H9 (cell line): ENCODE results near the gene CUBN. TPM values are rescaled to one million over a fixed set of nuclear protein-coding genes. Genes with fewer than 3 reads are reported as not detected.

Experiments used
- DNase-seq: peaks from one replicate; pipeline ENCODE4 v3.0.0-alpha.2; 2017
- H2AFZ ChIP-seq: one replicate; pipeline ENCODE4 v1.6.1; 2013; ENCODE audit warnings: mild to moderate bottlenecking, low read length, control low read depth, moderate library complexity
- H2AK5ac ChIP-seq: 2 replicates; pipeline ENCODE4 v1.6.1; 2013; ENCODE audit warnings: low read length, control low read depth, mixed read lengths; ENCODE audit not compliant: insufficient read length
- H2BK120ac ChIP-seq: one replicate; pipeline ENCODE4 v1.6.1; 2013; ENCODE audit warnings: low read depth, mild to moderate bottlenecking, low read length, control low read depth, inconsistent platforms; ENCODE audit not compliant: poor library complexity, severe bottlenecking
- H2BK12ac ChIP-seq: 2 replicates; pipeline ENCODE4 v1.6.1; 2013; ENCODE audit warnings: low read length, control low read depth, mixed read lengths, low read depth; ENCODE audit not compliant: insufficient read length
- H2BK15ac ChIP-seq: 2 replicates; pipeline ENCODE4 v1.6.1; 2013; ENCODE audit warnings: low read depth, low read length, control low read depth
- H2BK20ac ChIP-seq: one replicate; pipeline ENCODE4 v1.6.1; 2013; ENCODE audit warnings: low read depth, mild to moderate bottlenecking, low read length, control low read depth, inconsistent platforms; ENCODE audit not compliant: poor library complexity, severe bottlenecking
- H2BK5ac ChIP-seq: 2 replicates; pipeline ENCODE4 v1.6.1; 2013; ENCODE audit warnings: low read length, control low read depth, mixed read lengths; ENCODE audit not compliant: insufficient read length
- H3K14ac ChIP-seq: 2 replicates; pipeline ENCODE4 v1.6.1; 2013; ENCODE audit warnings: low read length, control low read depth; ENCODE audit not compliant: insufficient read depth
- H3K18ac ChIP-seq: 2 replicates; pipeline ENCODE4 v1.6.1; 2013; ENCODE audit warnings: low read depth, mild to moderate bottlenecking, mixed read lengths, low read length, control low read depth; ENCODE audit not compliant: insufficient read length
- H3K23ac ChIP-seq: 2 replicates; pipeline ENCODE4 v1.6.1; 2013; ENCODE audit warnings: low read length, control low read depth, mixed read lengths, low read depth; ENCODE audit not compliant: insufficient read length
- H3K23me2 ChIP-seq: 2 replicates; pipeline ENCODE4 v1.6.1; 2013; ENCODE audit warnings: low read depth, mild to moderate bottlenecking, mixed read lengths, low read length, control low read depth; ENCODE audit not compliant: insufficient read length, poor library complexity, severe bottlenecking
- H3K27ac ChIP-seq: 2 replicates; pipeline ENCODE4 v1.5.1; 2013; ENCODE audit warnings: low read length, control low read depth, mixed read lengths, low read depth; ENCODE audit not compliant: insufficient read length
- H3K27me3 ChIP-seq: 2 replicates; pipeline ENCODE4 v1.6.1; 2013; ENCODE audit warnings: low read length, control low read depth, inconsistent platforms; ENCODE audit not compliant: insufficient read depth
- H3K4ac ChIP-seq: 2 replicates; pipeline ENCODE4 v1.6.1; 2013; ENCODE audit warnings: low read depth, mild to moderate bottlenecking, control low read depth, inconsistent platforms, low read length, moderate library complexity
- H3K4me1 ChIP-seq: 2 replicates; pipeline ENCODE4 v1.6.1; 2013; ENCODE audit warnings: low read length, control low read depth, inconsistent platforms; ENCODE audit not compliant: insufficient read depth
- H3K4me2 ChIP-seq: 2 replicates; pipeline ENCODE4 v1.6.1; 2013; ENCODE audit warnings: low read length, control low read depth, mixed read lengths; ENCODE audit not compliant: insufficient read length, insufficient read depth
- H3K56ac ChIP-seq: 2 replicates; pipeline ENCODE4 v1.6.1; 2013; ENCODE audit warnings: low read depth, mild to moderate bottlenecking, mixed read lengths, low read length, control low read depth; ENCODE audit not compliant: insufficient read length
- H3K79me1 ChIP-seq: 2 replicates; pipeline ENCODE4 v1.6.1; 2013; ENCODE audit warnings: low read depth, mild to moderate bottlenecking, moderate library complexity, low read length, control low read depth, inconsistent platforms; ENCODE audit not compliant: insufficient read depth, poor library complexity, severe bottlenecking
- H3K79me2 ChIP-seq: 2 replicates; pipeline ENCODE4 v1.6.1; 2013; ENCODE audit warnings: low read length, control low read depth, inconsistent platforms; ENCODE audit not compliant: insufficient read depth
- H3K9ac ChIP-seq: 2 replicates; pipeline ENCODE4 v1.6.1; 2013; ENCODE audit warnings: low read length, control low read depth, mixed read lengths; ENCODE audit not compliant: insufficient read length; ENCODE audit errors: extremely low read depth
- H3K9me3 ChIP-seq: one replicate; pipeline ENCODE4 v1.6.1; 2013; ENCODE audit warnings: low read depth, low read length, inconsistent platforms; ENCODE audit not compliant: control insufficient read depth
- H3T11ph ChIP-seq: one replicate; pipeline ENCODE4 v1.6.1; 2013; ENCODE audit warnings: mild to moderate bottlenecking, low read length, control low read depth, inconsistent platforms
- H4K20me1 ChIP-seq: one replicate; pipeline ENCODE4 v1.6.1; 2013; ENCODE audit not compliant: control insufficient read depth, insufficient read length, insufficient read depth
- H4K5ac ChIP-seq: 2 replicates; pipeline ENCODE4 v1.6.1; 2013; ENCODE audit warnings: low read depth, mild to moderate bottlenecking, mixed read lengths, low read length, control low read depth; ENCODE audit not compliant: insufficient read length
- H4K8ac ChIP-seq: replicated peaks from 2 replicates; pipeline ENCODE4 v1.6.1; 2013; ENCODE audit warnings: low read length, control low read depth, mixed read lengths, low read depth; ENCODE audit not compliant: insufficient read length
- H4K91ac ChIP-seq: 2 replicates; pipeline ENCODE4 v1.6.1; 2013; ENCODE audit warnings: low read depth, mild to moderate bottlenecking, moderate library complexity, mixed read lengths, low read length, control low read depth; ENCODE audit not compliant: insufficient read length
- H3K27ac Mint-ChIP-seq, 3 experiments: 2 replicates in 2 of 3; 3 replicates in 1 of 3; pipeline ENCODE4 v1.8.0; 2020 to 2021; ENCODE audit warnings: mixed read lengths in 3 of 3, mild to moderate bottlenecking in 1 of 3, moderate library complexity in 1 of 3
- H3K27me3 Mint-ChIP-seq: 2 replicates; pipeline ENCODE4 v1.8.0; 2021; ENCODE audit warnings: low read depth, mild to moderate bottlenecking, moderate library complexity, mixed read lengths
- H3K36me3 Mint-ChIP-seq, 3 experiments: 2 replicates in 2 of 3; 3 replicates in 1 of 3; pipeline ENCODE4 v1.8.0; 2020 to 2021; ENCODE audit warnings: low read depth in 3 of 3, mixed read lengths in 3 of 3; ENCODE audit not compliant: insufficient read depth in 1 of 3
- H3K4me1 Mint-ChIP-seq, 2 experiments: 2 replicates each; pipeline ENCODE4 v1.8.0; 2020; ENCODE audit warnings: mixed read lengths in 2 of 2
- H3K4me3 Mint-ChIP-seq, 2 experiments: 2 replicates in 1 of 2; 3 replicates in 1 of 2; pipeline ENCODE4 v1.8.0; 2020 to 2021; ENCODE audit warnings: mild to moderate bottlenecking in 2 of 2, mixed read lengths in 2 of 2, moderate library complexity in 1 of 2
- H3K9me3 Mint-ChIP-seq, 2 experiments: 2 replicates in 1 of 2; 3 replicates in 1 of 2; pipeline ENCODE4 v1.8.0; 2020; ENCODE audit warnings: mild to moderate bottlenecking in 2 of 2, mixed read lengths in 2 of 2, moderate library complexity in 1 of 2
- WGBS: extraction: QIAGEN DNeasy Blood & Tissue Kit; methylation state at CpG from one replicate; pipeline ENCODE4 v1.1.7; 2013; ENCODE audit warnings: missing lambda C conversion rate, low lambda C conversion rate, mixed read lengths; ENCODE audit not compliant: insufficient read length; ENCODE audit errors: extremely low coverage; 5-methylcytosine and 5-hydroxymethylcytosine counted together
- total RNA-seq: library from RNA; stranded (reverse); gene quantifications from 2 replicates; pipeline ENCODE4 v1.2.1, GENCODE V29; 2021
- TF ChIP-seq, protein P1 (sequence below): fragments of 200-600 bp; sonication (generic); conservative IDR thresholded peaks from 3 replicates; pipeline ENCODE4 v1.8.0; 2021; ENCODE audit warnings: antibody characterized with exemption, mild to moderate bottlenecking

Gene CUBN
- total RNA-seq, 1 experiment from 2014 or later: 0.26 TPM

- Mint-ChIP-seq H3K36me3 (no peaks in the 10 kb centered on the region), H3K4me3 (no peak overlapping the region), H3K27me3 (no peaks in the 10 kb centered on the region), H3K27ac (no peak overlapping the region), H3K4me1 (no peaks in the 10 kb centered on the region; a peak in 1 of 4 replicates), H3K9me3 (no peaks in the 10 kb centered on the region)
- no peak overlapping the region for H3K14ac ChIP-seq
- no peak overlapping the region for H2BK12ac ChIP-seq
- H3K4ac ChIP-seq: no peak overlapping the region
- no peaks in the 10 kb centered on the region for H3K4me1 ChIP-seq
- TF ChIP-seq, protein P1, sequence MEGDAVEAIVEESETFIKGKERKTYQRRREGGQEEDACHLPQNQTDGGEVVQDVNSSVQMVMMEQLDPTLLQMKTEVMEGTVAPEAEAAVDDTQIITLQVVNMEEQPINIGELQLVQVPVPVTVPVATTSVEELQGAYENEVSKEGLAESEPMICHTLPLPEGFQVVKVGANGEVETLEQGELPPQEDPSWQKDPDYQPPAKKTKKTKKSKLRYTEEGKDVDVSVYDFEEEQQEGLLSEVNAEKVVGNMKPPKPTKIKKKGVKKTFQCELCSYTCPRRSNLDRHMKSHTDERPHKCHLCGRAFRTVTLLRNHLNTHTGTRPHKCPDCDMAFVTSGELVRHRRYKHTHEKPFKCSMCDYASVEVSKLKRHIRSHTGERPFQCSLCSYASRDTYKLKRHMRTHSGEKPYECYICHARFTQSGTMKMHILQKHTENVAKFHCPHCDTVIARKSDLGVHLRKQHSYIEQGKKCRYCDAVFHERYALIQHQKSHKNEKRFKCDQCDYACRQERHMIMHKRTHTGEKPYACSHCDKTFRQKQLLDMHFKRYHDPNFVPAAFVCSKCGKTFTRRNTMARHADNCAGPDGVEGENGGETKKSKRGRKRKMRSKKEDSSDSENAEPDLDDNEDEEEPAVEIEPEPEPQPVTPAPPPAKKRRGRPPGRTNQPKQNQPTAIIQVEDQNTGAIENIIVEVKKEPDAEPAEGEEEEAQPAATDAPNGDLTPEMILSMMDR: no peak
- no peak overlapping the region for H3T11ph ChIP-seq
- no CpG with 5 or more reads among the region's 3 CpGs for WGBS
- H3K79me2 ChIP-seq: no peaks in the 10 kb centered on the region
- no peak for DNase-seq
- no peak overlapping the region for H2BK15ac ChIP-seq
- H3K18ac ChIP-seq: no peak overlapping the region
- no peaks in the 10 kb centered on the region for H3K9me3 ChIP-seq
- no peaks in the 10 kb centered on the region for H3K27me3 ChIP-seq
- no peak overlapping the region for H3K9ac ChIP-seq
- no peak overlapping the region for H2AFZ ChIP-seq
- no peaks in the 10 kb centered on the region for H4K20me1 ChIP-seq
- H4K91ac ChIP-seq: no peak overlapping the region
- no peak overlapping the region for H4K5ac ChIP-seq
- no peak overlapping the region for H3K27ac ChIP-seq
- no peak overlapping the region for H2BK5ac ChIP-seq
- no peak overlapping the region for H3K56ac ChIP-seq
- no peak overlapping the region for H2AK5ac ChIP-seq
- H3K23ac ChIP-seq: no peak overlapping the region
- no peaks in the 10 kb centered on the region for H3K79me1 ChIP-seq
- no peak overlapping the region for H3K4me2 ChIP-seq
- H4K8ac ChIP-seq: no peak overlapping the region
- H3K23me2 ChIP-seq: no peaks in the 10 kb centered on the region
- no peak overlapping the region for H2BK120ac ChIP-seq
- H2BK20ac ChIP-seq: no peak overlapping the region
Measured at GRCh38 chr10:17112566-17112965, 17.0 kb downstream of the CUBN start.
